Retina (tissue), 1 donor: ENCODE results near the gene PPRC1.

Source experiments
- DNase-seq: peaks from one replicate; pipeline ENCODE4 v3.0.0-alpha.2; 2016

The PPRC1 gene

GRCh38 chr10:102196893-102197292 lies 64.1 kb downstream of the PPRC1 start:
- no peak for DNase-seq

- DNase-seq, result no peak
Measured at GRCh38 chr10:102198027-102198426, 65.2 kb downstream of the PPRC1 start.
